DMS79 treated with DMSO at 0.1 percent for 48 hours (cell line): Measurements from ENCODE around the gene OR1D2.
"Not testable (repeated sequence)": the region's sequence is repeated elsewhere in the genome, so short reads cannot be mapped to it uniquely, and the experiment has no call there.

Experiments
- DNase-seq: peaks from one replicate; lab custom pipeline; 2025; lab: John Stamatoyannopoulos, UW

OR1D2 gene

GRCh38 chr17:3104322-3104721 lies at the start of gene OR1D2:
Gene OR1D2, minus strand, starts transcription at chr17:3104422. Its CDS starts 11,426 bp downstream, at chr17:3092996.
- no peak for DNase-seq

GRCh38 chr17:3137494-3137893 lies 33.3 kb upstream of the OR1D2 start:
- not testable (repeated sequence) for DNase-seq

DNA sequence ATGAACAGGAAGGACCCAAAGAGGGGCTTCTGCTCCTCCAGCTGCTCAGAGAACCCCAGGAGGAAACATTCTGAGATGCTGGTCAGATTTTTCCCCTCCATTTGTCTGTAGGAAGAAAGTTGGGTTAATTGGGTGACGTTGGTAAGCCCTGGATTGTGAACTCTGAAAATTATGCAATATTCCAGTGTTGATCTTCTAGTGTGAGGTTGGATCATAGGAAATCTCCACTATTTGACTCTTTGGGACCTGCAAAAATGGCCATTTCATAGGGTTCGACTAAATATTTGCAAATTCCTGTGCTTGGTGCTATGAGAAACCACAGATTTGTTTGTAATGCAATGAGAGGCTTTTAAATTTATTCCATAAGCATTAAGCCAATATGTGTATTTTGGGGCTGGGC lies 23.2 kb upstream of the OR1D2 start, which contains the start of gene OR1G1:
OR1G1 (minus strand) TSS at position 101 of the 400 bp plus-strand sequence; CDS start at position 101, 0 bp downstream.
- no peak for DNase-seq

- not testable (repeated sequence) for DNase-seq
These were observed 30.4 kb downstream of the OR1D2 start for GRCh38 chr17:3073850-3074249.

DNA sequence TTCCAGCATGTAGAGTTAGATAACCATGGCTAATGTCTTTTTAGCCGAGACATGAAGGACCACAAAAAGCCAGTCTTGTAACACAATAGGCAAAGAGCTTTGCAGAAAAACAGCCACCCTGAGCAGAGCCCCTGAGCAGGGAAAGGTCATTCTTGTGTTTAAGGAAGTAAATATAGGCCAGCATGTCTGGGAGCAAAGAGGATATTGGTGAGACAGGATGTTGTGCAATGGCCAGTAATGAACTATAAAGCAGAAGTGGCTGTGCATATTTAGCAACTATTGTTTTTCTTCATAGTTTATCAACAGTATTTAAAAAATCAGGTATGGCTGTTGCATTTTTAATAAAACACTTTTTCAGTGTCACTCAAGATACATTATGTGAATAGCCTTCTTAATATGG lies 39.0 kb downstream of the OR1D2 start:
- not testable (repeated sequence) for DNase-seq

DNA sequence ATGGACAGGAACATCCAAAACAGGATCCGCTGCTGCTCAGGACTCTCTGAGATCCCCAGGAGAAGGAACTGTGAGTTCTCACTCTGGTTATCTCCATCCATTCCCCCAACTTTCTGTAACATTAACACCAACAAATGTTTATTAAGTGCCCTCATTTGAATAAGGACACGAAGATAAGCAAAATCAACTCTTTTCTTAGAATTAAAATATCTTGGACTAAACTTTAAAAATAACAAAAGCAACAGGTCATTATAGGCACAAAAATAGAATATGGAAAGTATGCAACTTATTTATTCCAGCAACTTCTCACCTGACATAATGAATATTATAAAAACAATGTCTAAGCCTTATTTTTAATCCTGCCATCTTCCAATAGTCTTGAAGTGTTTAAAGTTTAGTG lies 40.7 kb downstream of the OR1D2 start, which contains the start of gene OR1D5:
OR1D5 (minus strand) TSS at position 101 of the 400 bp plus-strand sequence; CDS start at position 101, 0 bp downstream.
- not testable (repeated sequence) for DNase-seq

GRCh38 chr17:3062824-3063377 lies 41.3 kb downstream of the OR1D2 start:
- not testable (repeated sequence) for DNase-seq

GRCh38 chr17:3054868-3055267 lies 49.4 kb downstream of the OR1D2 start:
- DNase-seq, result not testable (repeated sequence)

DNA sequence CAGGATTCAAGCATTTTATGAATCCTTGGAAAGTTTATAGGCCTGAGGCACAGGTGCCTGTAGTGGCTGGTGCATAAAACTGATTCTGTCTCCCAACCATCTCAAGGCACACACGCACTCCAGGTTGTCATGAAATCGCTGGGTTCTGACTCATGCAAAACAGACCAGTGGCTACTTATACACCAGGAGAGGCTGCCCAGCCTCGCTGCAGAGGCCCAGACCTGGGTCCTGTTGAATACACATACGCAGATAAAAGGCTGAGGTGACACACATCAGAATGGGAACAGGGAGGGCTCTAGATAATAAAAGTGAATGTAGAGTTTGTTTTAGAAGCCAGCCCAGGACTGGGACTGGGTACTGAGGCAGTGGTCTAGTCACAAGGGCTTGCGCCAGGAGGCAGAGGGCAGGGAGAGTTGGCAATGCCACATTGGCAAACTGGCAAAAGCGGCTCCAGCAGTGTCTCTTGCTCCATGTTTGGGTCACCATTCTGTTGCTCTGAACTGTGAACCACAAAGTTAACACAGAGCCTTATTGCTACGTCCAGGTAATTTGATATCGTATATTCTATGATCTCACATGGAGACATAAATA lies 54.4 kb downstream of the OR1D2 start:
- DNase-seq, result no peak

DNA sequence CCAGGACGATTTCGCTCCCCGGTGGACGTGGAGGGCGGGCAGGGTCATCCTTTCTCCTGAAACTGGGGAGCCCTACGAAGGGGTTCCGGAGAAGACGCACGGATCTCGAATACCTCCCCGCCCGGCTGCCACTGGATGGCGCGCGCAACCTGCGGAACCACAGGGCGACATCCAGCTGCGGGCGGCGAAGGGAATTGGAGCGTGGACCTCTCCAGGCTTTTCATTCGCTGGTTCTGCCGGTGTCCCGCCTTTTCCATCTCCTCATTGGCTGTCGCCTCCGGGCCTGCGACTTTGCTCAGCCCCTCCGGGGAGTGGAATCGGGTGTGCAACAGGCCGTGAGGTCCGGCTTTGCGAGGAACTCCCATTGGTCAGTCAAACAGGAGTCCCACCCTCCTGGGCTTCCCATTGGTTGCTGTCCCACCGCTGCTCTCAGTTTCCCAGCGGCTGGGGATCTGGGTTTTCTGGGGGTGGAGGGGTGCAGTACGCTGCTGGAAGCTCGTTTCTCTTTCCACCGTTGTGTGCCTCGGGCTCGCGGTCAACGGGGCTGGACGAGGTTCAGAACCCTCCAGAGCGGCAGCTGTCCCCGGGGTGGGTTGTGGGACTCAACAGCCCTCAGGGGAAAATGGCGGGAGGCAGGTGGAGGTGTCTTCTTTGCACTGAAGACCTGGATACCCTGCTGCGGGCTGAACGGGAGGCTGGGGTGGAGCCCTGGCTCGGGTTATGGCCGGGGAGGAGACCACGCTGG lies 55.3 kb downstream of the OR1D2 start:
- peak; percentile 97 for DNase-seq

- DNase-seq, result no peak
These were observed 57.5 kb downstream of the OR1D2 start for GRCh38 chr17:3046753-3047152.

DNA sequence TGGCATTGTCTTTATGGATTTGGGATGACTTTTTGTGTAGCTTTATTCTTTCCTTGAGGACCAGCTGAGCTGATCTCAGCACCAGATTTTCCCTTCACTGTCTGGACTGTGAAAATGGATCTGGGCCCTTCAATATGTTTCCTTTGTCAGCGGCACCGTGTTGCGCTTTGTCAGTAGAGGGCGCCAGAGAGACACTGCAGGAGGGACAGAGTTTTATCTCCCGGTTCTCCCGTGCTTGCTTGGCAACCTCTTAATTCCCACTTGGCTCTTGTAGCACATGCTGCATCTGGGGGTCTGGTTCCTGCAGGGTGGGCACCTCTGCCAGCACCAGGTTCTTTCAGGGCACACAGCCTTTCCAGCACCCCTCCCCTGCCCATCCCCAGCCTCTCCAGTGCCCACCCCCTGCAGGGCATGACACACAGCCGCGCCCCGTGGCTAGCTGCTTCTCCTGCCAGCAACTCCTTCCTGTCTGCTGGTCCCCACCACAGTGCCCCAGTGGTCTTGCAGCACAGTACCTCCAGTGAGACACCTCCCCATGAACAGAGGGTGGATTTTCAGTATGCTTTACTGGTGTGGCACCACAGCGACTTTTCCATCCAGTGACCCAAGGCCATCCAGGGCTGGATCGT lies 60.4 kb downstream of the OR1D2 start:
- no peak for DNase-seq

DNA sequence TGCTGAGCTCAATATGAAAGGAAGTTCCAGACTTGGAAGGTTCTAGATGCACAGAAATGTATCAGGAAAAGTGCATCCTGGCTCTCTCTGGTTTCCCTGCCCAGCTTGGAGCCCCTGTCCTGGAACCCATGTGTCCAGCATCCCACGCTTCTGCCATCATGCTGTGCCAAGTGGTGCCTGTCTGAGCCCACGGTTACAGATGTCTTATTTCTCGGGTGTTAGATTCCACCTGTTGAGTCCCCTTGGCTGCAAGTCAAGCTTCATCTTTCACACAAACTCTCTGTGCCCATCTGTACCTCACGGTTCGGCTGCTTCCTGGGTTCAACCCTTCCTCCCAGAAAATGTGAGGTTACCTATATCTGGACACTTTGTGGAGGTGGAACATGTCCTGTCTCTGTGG lies 63.3 kb downstream of the OR1D2 start:
- no peak for DNase-seq

DNA sequence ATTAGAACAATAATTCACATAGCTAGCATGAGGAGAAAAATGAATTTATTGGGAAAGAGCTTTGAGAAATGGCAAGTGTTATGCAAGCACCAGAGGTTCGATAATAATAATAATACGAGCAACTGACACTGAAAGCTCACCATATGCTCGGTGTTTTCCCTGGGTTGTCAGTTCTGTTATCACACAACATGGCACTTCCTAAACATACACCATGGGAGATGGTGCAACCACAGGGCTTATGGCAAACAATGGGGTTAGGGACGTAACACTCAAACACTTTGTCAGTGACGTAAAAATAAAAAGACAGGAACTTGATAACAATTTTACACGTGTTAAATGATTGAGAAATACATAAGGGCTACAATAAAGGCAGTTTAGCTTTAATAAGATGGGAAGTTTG lies 64.5 kb downstream of the OR1D2 start:
- no peak for DNase-seq

GRCh38 chr17:3038941-3039340 lies 65.3 kb downstream of the OR1D2 start:
- no peak for DNase-seq
